Vagina (tissue), 2 donors: ENCODE measurements around the gene AADACL4.

ENCODE experiments used
- CTCF ChIP-seq, 3 experiments: fragments of 450-650 bp in 2 of 3; fragments of 200-600 bp in 1 of 3; sonication (generic) in 1 of 3; IDR thresholded peaks; one replicate each; pipeline ENCODE4 v1.5.1; 2017 to 2019; ENCODE audit warnings: antibody characterized with exemption in 3 of 3, mild to moderate bottlenecking in 2 of 3, moderate library complexity in 2 of 3
- POLR2A ChIP-seq, 2 donors: fragments of 450-650 bp; IDR thresholded peaks; one replicate each; pipeline ENCODE4 v1.6.1; 2017; ENCODE audit warnings: antibody characterized with exemption in 2 of 2, mild to moderate bottlenecking in 2 of 2, moderate library complexity in 2 of 2

- peak in 2 of 3 experiments; percentile 23 to 24 for TF ChIP-seq CTCF (IDR thresholded peaks at IDR 0.05)
- no peak for TF ChIP-seq POLR2A (IDR thresholded peaks at IDR 0.05)
Observed at GRCh38 chr1:12600880-12601633, 42.8 kb upstream of the AADACL4 start.
